ENCODE measurements around the gene KCNAB1.

KCNAB1 gene

DNA sequence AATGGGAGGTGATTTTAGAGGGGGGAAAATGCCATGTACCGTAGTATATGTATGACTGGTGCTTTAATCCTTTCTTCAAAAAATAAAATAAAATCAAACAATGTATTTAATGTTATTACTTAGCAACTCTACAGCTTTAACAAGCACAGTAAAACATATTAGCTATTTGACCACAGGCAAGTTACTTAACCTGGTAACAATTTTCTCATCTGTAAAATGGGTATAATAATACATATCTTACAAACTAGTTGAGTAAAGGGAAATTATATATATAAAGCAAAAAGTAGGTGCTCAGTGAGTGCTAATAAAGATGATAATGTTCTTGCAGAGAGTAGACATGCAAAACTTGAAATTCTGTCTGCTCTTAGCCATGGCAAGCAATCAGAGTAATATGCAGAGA is 406.7 kb downstream of the KCNAB1 start:
- TF ChIP-seq SIN3A (IDR thresholded peaks at IDR 0.05; ENCODE audit: borderline replicate concordance, insufficient read depth, low read length) (no peak), TAF1 (IDR thresholded peaks at IDR 0.05; ENCODE audit: borderline replicate concordance, insufficient read depth, low read length) (no peak), FOXP2 (optimal IDR thresholded peaks at IDR 0.05; ENCODE audit: borderline replicate concordance, extremely low read depth, extremely low read length, insufficient read depth) (no peak), POLR2AphosphoS5 (IDR thresholded peaks at IDR 0.05; ENCODE audit: low read depth, low read length) (no peak)
- TF ChIP-seq, protein P1, sequence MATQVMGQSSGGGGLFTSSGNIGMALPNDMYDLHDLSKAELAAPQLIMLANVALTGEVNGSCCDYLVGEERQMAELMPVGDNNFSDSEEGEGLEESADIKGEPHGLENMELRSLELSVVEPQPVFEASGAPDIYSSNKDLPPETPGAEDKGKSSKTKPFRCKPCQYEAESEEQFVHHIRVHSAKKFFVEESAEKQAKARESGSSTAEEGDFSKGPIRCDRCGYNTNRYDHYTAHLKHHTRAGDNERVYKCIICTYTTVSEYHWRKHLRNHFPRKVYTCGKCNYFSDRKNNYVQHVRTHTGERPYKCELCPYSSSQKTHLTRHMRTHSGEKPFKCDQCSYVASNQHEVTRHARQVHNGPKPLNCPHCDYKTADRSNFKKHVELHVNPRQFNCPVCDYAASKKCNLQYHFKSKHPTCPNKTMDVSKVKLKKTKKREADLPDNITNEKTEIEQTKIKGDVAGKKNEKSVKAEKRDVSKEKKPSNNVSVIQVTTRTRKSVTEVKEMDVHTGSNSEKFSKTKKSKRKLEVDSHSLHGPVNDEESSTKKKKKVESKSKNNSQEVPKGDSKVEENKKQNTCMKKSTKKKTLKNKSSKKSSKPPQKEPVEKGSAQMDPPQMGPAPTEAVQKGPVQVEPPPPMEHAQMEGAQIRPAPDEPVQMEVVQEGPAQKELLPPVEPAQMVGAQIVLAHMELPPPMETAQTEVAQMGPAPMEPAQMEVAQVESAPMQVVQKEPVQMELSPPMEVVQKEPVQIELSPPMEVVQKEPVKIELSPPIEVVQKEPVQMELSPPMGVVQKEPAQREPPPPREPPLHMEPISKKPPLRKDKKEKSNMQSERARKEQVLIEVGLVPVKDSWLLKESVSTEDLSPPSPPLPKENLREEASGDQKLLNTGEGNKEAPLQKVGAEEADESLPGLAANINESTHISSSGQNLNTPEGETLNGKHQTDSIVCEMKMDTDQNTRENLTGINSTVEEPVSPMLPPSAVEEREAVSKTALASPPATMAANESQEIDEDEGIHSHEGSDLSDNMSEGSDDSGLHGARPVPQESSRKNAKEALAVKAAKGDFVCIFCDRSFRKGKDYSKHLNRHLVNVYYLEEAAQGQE (IDR thresholded peaks at IDR 0.05; ENCODE audit: insufficient read depth in 1 of 2, low read depth in 2 of 2, low read length in 2 of 2): no peak

DNA sequence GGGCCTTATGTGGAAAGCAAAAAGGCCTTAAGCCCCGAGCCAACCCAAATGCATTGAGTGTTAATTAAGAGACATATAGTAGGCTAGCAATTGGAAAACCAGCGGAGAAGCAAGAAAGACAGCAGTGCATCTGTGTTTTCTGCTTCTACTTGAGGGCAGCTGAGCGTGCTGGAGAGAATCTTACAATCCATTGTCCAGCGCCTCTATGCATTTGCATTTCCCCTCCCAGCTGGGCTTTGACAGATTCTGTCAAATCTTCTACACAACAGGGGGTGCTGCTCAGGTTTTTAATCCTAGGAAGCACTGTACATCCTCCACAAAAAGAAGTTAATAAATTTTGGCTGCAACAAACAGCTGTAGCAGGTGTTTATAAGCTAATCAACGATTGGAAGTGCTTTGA is 410.6 kb downstream of the KCNAB1 start:
- TF ChIP-seq FOXP2 (optimal IDR thresholded peaks at IDR 0.05; ENCODE audit: borderline replicate concordance, extremely low read depth, extremely low read length, insufficient read depth): no peak
- no peak for TF ChIP-seq SIN3A (IDR thresholded peaks at IDR 0.05; ENCODE audit: borderline replicate concordance, insufficient read depth, low read length)
- no peak for TF ChIP-seq POLR2AphosphoS5 (IDR thresholded peaks at IDR 0.05; ENCODE audit: low read depth, low read length)
- TF ChIP-seq, protein P1 (IDR thresholded peaks at IDR 0.05; ENCODE audit: insufficient read depth in 1 of 2, low read depth in 2 of 2, low read length in 2 of 2): no peak

GRCh38 chr3:156532730-156533129 is 412.4 kb downstream of the KCNAB1 start:
- TF ChIP-seq, protein P1 (IDR thresholded peaks at IDR 0.05; ENCODE audit: insufficient read depth in 1 of 2, low read depth in 2 of 2, low read length in 2 of 2): no peak
- TF ChIP-seq FOXP2 (optimal IDR thresholded peaks at IDR 0.05; ENCODE audit: borderline replicate concordance, extremely low read depth, extremely low read length, insufficient read depth) (no peak), POLR2AphosphoS5 (IDR thresholded peaks at IDR 0.05; ENCODE audit: low read depth, low read length) (no peak), TAF1 (IDR thresholded peaks at IDR 0.05; ENCODE audit: borderline replicate concordance, insufficient read depth, low read length) (no peak), SIN3A (IDR thresholded peaks at IDR 0.05; ENCODE audit: borderline replicate concordance, insufficient read depth, low read length) (no peak)

DNA sequence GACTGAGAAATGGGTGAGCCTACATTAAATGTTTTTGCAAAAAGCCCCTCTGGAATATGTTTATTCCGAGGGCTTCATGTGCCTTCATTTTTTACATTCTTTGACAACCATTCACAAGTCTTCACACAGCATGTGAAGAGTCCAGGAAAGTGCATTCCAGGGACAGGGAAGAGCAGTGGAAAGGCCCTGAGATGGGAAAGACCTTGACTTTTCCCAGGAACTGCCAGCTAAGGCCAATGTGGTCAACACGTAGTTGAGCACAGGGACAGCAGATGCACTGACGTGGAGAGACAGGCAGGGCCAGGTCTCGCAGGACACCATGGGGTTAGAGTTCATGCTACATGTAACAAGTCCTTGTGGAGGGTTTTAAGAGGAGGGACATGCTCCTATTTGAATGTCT is 412.8 kb downstream of the KCNAB1 start:
- no peak for TF ChIP-seq POLR2AphosphoS5 (IDR thresholded peaks at IDR 0.05; ENCODE audit: low read depth, low read length)
- no peak for TF ChIP-seq SIN3A (IDR thresholded peaks at IDR 0.05; ENCODE audit: borderline replicate concordance, insufficient read depth, low read length)
- no peak for TF ChIP-seq FOXP2 (optimal IDR thresholded peaks at IDR 0.05; ENCODE audit: borderline replicate concordance, extremely low read depth, extremely low read length, insufficient read depth)
- TF ChIP-seq, protein P1 (IDR thresholded peaks at IDR 0.05; ENCODE audit: insufficient read depth in 1 of 2, low read depth in 2 of 2, low read length in 2 of 2): no peak
- no peak for TF ChIP-seq TAF1 (IDR thresholded peaks at IDR 0.05; ENCODE audit: borderline replicate concordance, insufficient read depth, low read length)

GRCh38 chr3:156535162-156535627 is 414.8 kb downstream of the KCNAB1 start:
- TF ChIP-seq TAF1 (IDR thresholded peaks at IDR 0.05; ENCODE audit: borderline replicate concordance, insufficient read depth, low read length): no peak
- no peak for TF ChIP-seq SIN3A (IDR thresholded peaks at IDR 0.05; ENCODE audit: borderline replicate concordance, insufficient read depth, low read length)
- TF ChIP-seq, protein P1 (IDR thresholded peaks at IDR 0.05; ENCODE audit: insufficient read depth in 1 of 2, low read depth in 2 of 2, low read length in 2 of 2): no peak
- TF ChIP-seq FOXP2 (optimal IDR thresholded peaks at IDR 0.05; ENCODE audit: borderline replicate concordance, extremely low read depth, extremely low read length, insufficient read depth): no peak
- TF ChIP-seq POLR2AphosphoS5 (IDR thresholded peaks at IDR 0.05; ENCODE audit: low read depth, low read length): no peak

Data from PFSK-1 (cell line).